HTERT RPE-1 (cell line): ENCODE data around the gene NFKB1.

Experiments
- in situ Hi-C: fragments of 300-500 bp; cut with MboI; formaldehyde crosslinking; loops from 4 replicates; pipeline ENCODE4 v1.14.3; 2020; ENCODE audit warnings: low sequenced_read_pairs

The NFKB1 gene

GRCh38 chr4:102623622-102624021 is 122.5 kb downstream of the NFKB1 start:
- in situ Hi-C loops: no loop called here

GRCh38 chr4:102624505-102624904 is 123.3 kb downstream of the NFKB1 start:
- in situ Hi-C loops: no loop called here

- in situ Hi-C loops: no loop called here
Observed at GRCh38 chr4:102625232-102625930, 124.2 kb downstream of the NFKB1 start.

GRCh38 chr4:102627831-102628523 is 126.8 kb downstream of the NFKB1 start:
- in situ Hi-C loops: no loop called here

GRCh38 chr4:102629673-102630072 is 128.5 kb downstream of the NFKB1 start:
- in situ Hi-C loops: no loop called here

- in situ Hi-C loops: no loop called here
Observed at GRCh38 chr4:102631616-102632015, 130.5 kb downstream of the NFKB1 start.

GRCh38 chr4:102632241-102633065 is 131.3 kb downstream of the NFKB1 start:
- in situ Hi-C loops: no loop called here

GRCh38 chr4:102633100-102633499 is 131.9 kb downstream of the NFKB1 start:
- in situ Hi-C loops: no loop called here

GRCh38 chr4:102637391-102637790 is 136.2 kb downstream of the NFKB1 start:
- in situ Hi-C loops: no loop called here

GRCh38 chr4:102638621-102639020 is 137.5 kb downstream of the NFKB1 start:
- in situ Hi-C loops: no loop called here

- in situ Hi-C loops: no loop called here
Observed at GRCh38 chr4:102639598-102639997, 138.4 kb downstream of the NFKB1 start.

- in situ Hi-C loops: no loop called here
Observed at GRCh38 chr4:102640669-102641068, 139.5 kb downstream of the NFKB1 start.

GRCh38 chr4:102641793-102642192 is 140.6 kb downstream of the NFKB1 start:
- in situ Hi-C loops: no loop called here

GRCh38 chr4:102642631-102643298 is 141.6 kb downstream of the NFKB1 start:
- in situ Hi-C loops: no loop called here

- in situ Hi-C loops: no loop called here
Observed at GRCh38 chr4:102647117-102647516, 146.0 kb downstream of the NFKB1 start.

GRCh38 chr4:102657206-102657605 is 156.0 kb downstream of the NFKB1 start:
- in situ Hi-C loops: no loop called here

- in situ Hi-C loops: no loop called here
Observed at GRCh38 chr4:102663073-102663472, 161.9 kb downstream of the NFKB1 start.

- in situ Hi-C loops: no loop called here
Observed at GRCh38 chr4:102665527-102665926, 164.4 kb downstream of the NFKB1 start.
